ENCODE results near the gene PCNX3. TPM values are rescaled to one million over a fixed set of nuclear protein-coding genes. Genes with fewer than 3 reads are reported as not detected.

The PCNX3 gene
- polyA plus RNA-seq, 1 donor (not counting 4 experiments of a cell fraction or from before 2014, with no cell fraction given), result 6.1 TPM

GRCh38 chr11:65585396-65586246 lies 30.0 kb upstream of the PCNX3 start:
- Histone ChIP-seq H2AFZ (ENCODE audit: control insufficient read depth, low read length) (no peak overlapping the region), H3K4me1 (ENCODE audit: control insufficient read depth, extremely low read depth, insufficient read depth, low read length) (peaks cover 10% of the 10 kb centered on the region), H3K79me2 (ENCODE audit: control insufficient read depth, insufficient read depth, low read length) (no peaks in the 10 kb centered on the region), H3K27me3 (ENCODE audit: control insufficient read depth, extremely low read depth, insufficient read depth, low read length) (no peaks in the 10 kb centered on the region), H3K4me2 (ENCODE audit: control insufficient read depth, extremely low read depth, insufficient read depth, low read depth, low read length) (no peak overlapping the region), H3K4me3 (ENCODE audit: control insufficient read depth in 2 of 3, extremely low read depth in 1 of 3, insufficient read depth in 2 of 3, low read depth in 1 of 3, low read length in 3 of 3) (no peak overlapping the region), H3K27ac (ENCODE audit: control insufficient read depth, insufficient read depth, low read length) (no peak overlapping the region), H3K9me1 (ENCODE audit: control insufficient read depth, extremely low read depth, insufficient read depth, low read length) (no peaks in the 10 kb centered on the region), H3K9me3 (ENCODE audit: control insufficient read depth, low read depth, low read length) (no peaks in the 10 kb centered on the region), H3K9ac (ENCODE audit: control insufficient read depth, extremely low read depth, insufficient read depth, low read length) (no peak overlapping the region), H3K36me3 (ENCODE audit: control insufficient read depth in 2 of 2, extremely low read depth in 1 of 2, insufficient read depth in 2 of 2, low read length in 2 of 2) (peaks cover 11 to 18% of the 10 kb centered on the region in 2 experiments), H4K20me1 (ENCODE audit: control insufficient read depth, extremely low read depth, insufficient read depth, low read length) (peaks cover 4% of the 10 kb centered on the region)
- dilution Hi-C loops (cut with MboI; ENCODE audit: extremely low pct_ligation_motif_present, low sequenced_read_pairs), result no loop called here
- FAIRE-seq (no peak), DNase-seq (ENCODE audit: low read depth, low spot score) (no peak)
- TF ChIP-seq, protein P1, sequence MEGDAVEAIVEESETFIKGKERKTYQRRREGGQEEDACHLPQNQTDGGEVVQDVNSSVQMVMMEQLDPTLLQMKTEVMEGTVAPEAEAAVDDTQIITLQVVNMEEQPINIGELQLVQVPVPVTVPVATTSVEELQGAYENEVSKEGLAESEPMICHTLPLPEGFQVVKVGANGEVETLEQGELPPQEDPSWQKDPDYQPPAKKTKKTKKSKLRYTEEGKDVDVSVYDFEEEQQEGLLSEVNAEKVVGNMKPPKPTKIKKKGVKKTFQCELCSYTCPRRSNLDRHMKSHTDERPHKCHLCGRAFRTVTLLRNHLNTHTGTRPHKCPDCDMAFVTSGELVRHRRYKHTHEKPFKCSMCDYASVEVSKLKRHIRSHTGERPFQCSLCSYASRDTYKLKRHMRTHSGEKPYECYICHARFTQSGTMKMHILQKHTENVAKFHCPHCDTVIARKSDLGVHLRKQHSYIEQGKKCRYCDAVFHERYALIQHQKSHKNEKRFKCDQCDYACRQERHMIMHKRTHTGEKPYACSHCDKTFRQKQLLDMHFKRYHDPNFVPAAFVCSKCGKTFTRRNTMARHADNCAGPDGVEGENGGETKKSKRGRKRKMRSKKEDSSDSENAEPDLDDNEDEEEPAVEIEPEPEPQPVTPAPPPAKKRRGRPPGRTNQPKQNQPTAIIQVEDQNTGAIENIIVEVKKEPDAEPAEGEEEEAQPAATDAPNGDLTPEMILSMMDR (optimal IDR thresholded peaks at IDR 0.05 in 1 of 3, IDR thresholded peaks at IDR 0.05 in 1 of 3, conservative IDR thresholded peaks at IDR 0.05 in 1 of 3; ENCODE audit: extremely low read depth in 1 of 3, insufficient read depth in 2 of 3, low read length in 3 of 3), result no peak
- no peak for TF ChIP-seq EZH2 (IDR thresholded peaks at IDR 0.05; ENCODE audit: low read length)

GRCh38 chr11:65586247-65586630 lies 29.3 kb upstream of the PCNX3 start:
- Histone ChIP-seq H3K4me2 (ENCODE audit: control insufficient read depth, extremely low read depth, insufficient read depth, low read depth, low read length) (no peak overlapping the region), H3K79me2 (ENCODE audit: control insufficient read depth, insufficient read depth, low read length) (no peaks in the 10 kb centered on the region), H4K20me1 (ENCODE audit: control insufficient read depth, extremely low read depth, insufficient read depth, low read length) (peaks cover 4% of the 10 kb centered on the region), H3K27ac (ENCODE audit: control insufficient read depth, insufficient read depth, low read length) (no peak overlapping the region), H3K9me1 (ENCODE audit: control insufficient read depth, extremely low read depth, insufficient read depth, low read length) (no peaks in the 10 kb centered on the region), H3K9me3 (ENCODE audit: control insufficient read depth, low read depth, low read length) (no peaks in the 10 kb centered on the region), H3K4me3 (ENCODE audit: control insufficient read depth in 2 of 3, extremely low read depth in 1 of 3, insufficient read depth in 2 of 3, low read depth in 1 of 3, low read length in 3 of 3) (no peak overlapping the region), H3K27me3 (ENCODE audit: control insufficient read depth, extremely low read depth, insufficient read depth, low read length) (no peaks in the 10 kb centered on the region), H2AFZ (ENCODE audit: control insufficient read depth, low read length) (no peak overlapping the region), H3K4me1 (ENCODE audit: control insufficient read depth, extremely low read depth, insufficient read depth, low read length) (peaks cover 10% of the 10 kb centered on the region), H3K36me3 (ENCODE audit: control insufficient read depth in 2 of 2, extremely low read depth in 1 of 2, insufficient read depth in 2 of 2, low read length in 2 of 2) (peaks cover 9 to 19% of the 10 kb centered on the region in 2 experiments), H3K9ac (ENCODE audit: control insufficient read depth, extremely low read depth, insufficient read depth, low read length) (no peak overlapping the region)
- no peak for DNase-seq (ENCODE audit: low read depth, low spot score)
- no peak for FAIRE-seq
- no peak for TF ChIP-seq EZH2 (IDR thresholded peaks at IDR 0.05; ENCODE audit: low read length)
- TF ChIP-seq, protein P1 (optimal IDR thresholded peaks at IDR 0.05 in 1 of 3, IDR thresholded peaks at IDR 0.05 in 1 of 3, conservative IDR thresholded peaks at IDR 0.05 in 1 of 3; ENCODE audit: extremely low read depth in 1 of 3, insufficient read depth in 2 of 3, low read length in 3 of 3), result no peak
- dilution Hi-C loops (cut with MboI; ENCODE audit: extremely low pct_ligation_motif_present, low sequenced_read_pairs), result no loop called here
